ENCODE results near the gene PLXNA4. TPM values are rescaled to one million over a fixed set of nuclear protein-coding genes. Genes with fewer than 3 reads are reported as not detected.

Gene PLXNA4
- polyA plus RNA-seq, 1 donor (not counting 4 experiments of a cell fraction or from before 2014, with no cell fraction given) = 0.01 TPM

DNA sequence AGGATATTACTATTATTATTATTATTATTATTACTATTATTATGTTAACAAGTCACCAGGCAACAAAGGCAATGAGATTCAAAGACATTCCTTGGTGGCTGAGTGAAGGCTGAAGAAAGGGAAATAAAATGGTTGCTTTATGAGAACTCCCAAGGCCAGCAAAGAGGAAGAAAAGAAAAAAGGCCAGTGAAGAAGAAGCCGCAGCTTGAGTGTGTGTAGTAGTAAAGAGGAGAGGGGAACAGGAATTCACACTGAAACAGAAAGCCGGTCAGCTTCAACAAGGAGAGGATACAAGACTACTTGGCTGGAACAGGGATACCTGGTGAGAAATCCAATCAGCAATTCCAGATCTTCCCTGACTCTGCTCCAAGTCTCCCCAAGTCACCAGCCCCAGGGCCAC is 42.4 kb downstream of the PLXNA4 start:
- TF ChIP-seq EZH2 (IDR thresholded peaks at IDR 0.05; ENCODE audit: low read length) = no peak
- TF ChIP-seq, protein P1, sequence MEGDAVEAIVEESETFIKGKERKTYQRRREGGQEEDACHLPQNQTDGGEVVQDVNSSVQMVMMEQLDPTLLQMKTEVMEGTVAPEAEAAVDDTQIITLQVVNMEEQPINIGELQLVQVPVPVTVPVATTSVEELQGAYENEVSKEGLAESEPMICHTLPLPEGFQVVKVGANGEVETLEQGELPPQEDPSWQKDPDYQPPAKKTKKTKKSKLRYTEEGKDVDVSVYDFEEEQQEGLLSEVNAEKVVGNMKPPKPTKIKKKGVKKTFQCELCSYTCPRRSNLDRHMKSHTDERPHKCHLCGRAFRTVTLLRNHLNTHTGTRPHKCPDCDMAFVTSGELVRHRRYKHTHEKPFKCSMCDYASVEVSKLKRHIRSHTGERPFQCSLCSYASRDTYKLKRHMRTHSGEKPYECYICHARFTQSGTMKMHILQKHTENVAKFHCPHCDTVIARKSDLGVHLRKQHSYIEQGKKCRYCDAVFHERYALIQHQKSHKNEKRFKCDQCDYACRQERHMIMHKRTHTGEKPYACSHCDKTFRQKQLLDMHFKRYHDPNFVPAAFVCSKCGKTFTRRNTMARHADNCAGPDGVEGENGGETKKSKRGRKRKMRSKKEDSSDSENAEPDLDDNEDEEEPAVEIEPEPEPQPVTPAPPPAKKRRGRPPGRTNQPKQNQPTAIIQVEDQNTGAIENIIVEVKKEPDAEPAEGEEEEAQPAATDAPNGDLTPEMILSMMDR (optimal IDR thresholded peaks at IDR 0.05 in 1 of 3, IDR thresholded peaks at IDR 0.05 in 1 of 3, conservative IDR thresholded peaks at IDR 0.05 in 1 of 3; ENCODE audit: extremely low read depth in 1 of 3, insufficient read depth in 2 of 3, low read length in 3 of 3) = no peak
- DNase-seq (ENCODE audit: low read depth, low spot score) = no peak
- Histone ChIP-seq H3K9me1 (ENCODE audit: control insufficient read depth, extremely low read depth, insufficient read depth, low read length) (no peaks in the 10 kb centered on the region), H3K4me1 (ENCODE audit: control insufficient read depth, extremely low read depth, insufficient read depth, low read length) (no peaks in the 10 kb centered on the region), H3K27me3 (ENCODE audit: control insufficient read depth, extremely low read depth, insufficient read depth, low read length) (peaks cover 29% of the 10 kb centered on the region), H3K9ac (ENCODE audit: control insufficient read depth, extremely low read depth, insufficient read depth, low read length) (no peak overlapping the region), H3K9me3 (ENCODE audit: control insufficient read depth, low read depth, low read length) (no peaks in the 10 kb centered on the region), H4K20me1 (ENCODE audit: control insufficient read depth, extremely low read depth, insufficient read depth, low read length) (no peaks in the 10 kb centered on the region), H2AFZ (ENCODE audit: control insufficient read depth, low read length) (no peak overlapping the region), H3K36me3 (ENCODE audit: control insufficient read depth in 2 of 2, extremely low read depth in 1 of 2, insufficient read depth in 2 of 2, low read length in 2 of 2) (no peaks in the 10 kb centered on the region), H3K4me2 (ENCODE audit: control insufficient read depth, extremely low read depth, insufficient read depth, low read depth, low read length) (no peak overlapping the region), H3K27ac (ENCODE audit: control insufficient read depth, insufficient read depth, low read length) (no peak overlapping the region), H3K79me2 (ENCODE audit: control insufficient read depth, insufficient read depth, low read length) (no peaks in the 10 kb centered on the region), H3K4me3 (ENCODE audit: control insufficient read depth in 2 of 3, extremely low read depth in 1 of 3, insufficient read depth in 2 of 3, low read depth in 1 of 3, low read length in 3 of 3) (no peak overlapping the region)
- FAIRE-seq = no peak
- dilution Hi-C loops (cut with MboI; ENCODE audit: extremely low pct_ligation_motif_present, low sequenced_read_pairs) = no loop called here

- DNase-seq (ENCODE audit: low read depth, low spot score) = no peak
- FAIRE-seq = no peak
- H3K4me1 ChIP-seq (ENCODE audit: control insufficient read depth, extremely low read depth, insufficient read depth, low read length) = no peaks in the 10 kb centered on the region
- no peaks in the 10 kb centered on the region for H4K20me1 ChIP-seq (ENCODE audit: control insufficient read depth, extremely low read depth, insufficient read depth, low read length)
- H3K4me2 ChIP-seq (ENCODE audit: control insufficient read depth, extremely low read depth, insufficient read depth, low read depth, low read length) = no peak overlapping the region
- no peaks in the 10 kb centered on the region for H3K79me2 ChIP-seq (ENCODE audit: control insufficient read depth, insufficient read depth, low read length)
- no peaks in the 10 kb centered on the region for H3K9me3 ChIP-seq (ENCODE audit: control insufficient read depth, low read depth, low read length)
- no peak overlapping the region for H3K9ac ChIP-seq (ENCODE audit: control insufficient read depth, extremely low read depth, insufficient read depth, low read length)
- no peak overlapping the region for H2AFZ ChIP-seq (ENCODE audit: control insufficient read depth, low read length)
- no peaks in the 10 kb centered on the region for H3K36me3 ChIP-seq (ENCODE audit: control insufficient read depth in 2 of 2, extremely low read depth in 1 of 2, insufficient read depth in 2 of 2, low read length in 2 of 2)
- TF ChIP-seq, protein P1 (optimal IDR thresholded peaks at IDR 0.05 in 1 of 3, IDR thresholded peaks at IDR 0.05 in 1 of 3, conservative IDR thresholded peaks at IDR 0.05 in 1 of 3; ENCODE audit: extremely low read depth in 1 of 3, insufficient read depth in 2 of 3, low read length in 3 of 3) = no peak
- TF ChIP-seq EZH2 (IDR thresholded peaks at IDR 0.05; ENCODE audit: low read length) = no peak
- H3K4me3 ChIP-seq (ENCODE audit: control insufficient read depth in 2 of 3, extremely low read depth in 1 of 3, insufficient read depth in 2 of 3, low read depth in 1 of 3, low read length in 3 of 3) = no peak overlapping the region
- dilution Hi-C loops (cut with MboI; ENCODE audit: extremely low pct_ligation_motif_present, low sequenced_read_pairs) = no loop called here
- H3K27me3 ChIP-seq (ENCODE audit: control insufficient read depth, extremely low read depth, insufficient read depth, low read length) = peaks cover 21% of the 10 kb centered on the region
- H3K9me1 ChIP-seq (ENCODE audit: control insufficient read depth, extremely low read depth, insufficient read depth, low read length) = no peaks in the 10 kb centered on the region
- no peak overlapping the region for H3K27ac ChIP-seq (ENCODE audit: control insufficient read depth, insufficient read depth, low read length)
These were observed 44.0 kb downstream of the PLXNA4 start for GRCh38 chr7:132532281-132532680.

Measured in keratinocyte (primary cell).